NT2/D1 (cell line): Measurements from ENCODE around the gene OR2L2.

ENCODE experiments used
- SUZ12 ChIP-seq: IDR thresholded peaks from 2 replicates; pipeline ENCODE4 v1.6.1; 2011; ENCODE audit not compliant: insufficient read length, insufficient read depth; ENCODE audit errors: extremely low read depth
- YY1 ChIP-seq: IDR thresholded peaks from 2 replicates; pipeline ENCODE4 v1.6.1; 2011; ENCODE audit not compliant: insufficient read length, insufficient read depth

DNA sequence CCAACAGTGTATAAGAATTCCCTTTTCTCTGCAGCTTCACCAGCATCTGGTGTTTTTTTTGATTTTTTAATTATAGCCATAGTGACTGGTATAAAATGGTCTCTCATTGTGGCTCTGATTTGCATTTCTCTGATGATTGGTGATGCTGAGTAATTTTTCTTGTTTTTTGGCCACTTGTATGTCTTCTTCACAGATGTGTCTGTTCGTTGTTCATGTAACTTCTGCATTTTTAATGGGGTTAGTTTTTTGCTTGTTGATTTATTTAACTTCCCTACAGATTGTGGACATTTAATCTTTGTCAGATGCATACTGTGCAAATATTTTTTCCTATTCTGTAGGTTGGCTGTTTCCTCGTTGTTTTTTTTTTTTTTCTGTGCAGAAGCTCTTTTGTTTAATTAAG, 36.9 kb upstream of the OR2L2 start:
- no peak for TF ChIP-seq YY1
- TF ChIP-seq SUZ12, result no peak
